Glutamatergic neuron (in vitro differentiated cells): ENCODE data around the gene C19orf33. TPM values are rescaled to one million over a fixed set of nuclear protein-coding genes. Genes with fewer than 3 reads are reported as not detected.

Experiments
- DNase-seq: peaks from one replicate; pipeline ENCODE4 v3.0.0; 2022
- H3K27ac Mint-ChIP-seq: one replicate; pipeline ENCODE4 v1.8.0; 2020; ENCODE audit warnings: mild to moderate bottlenecking, mixed read lengths, inconsistent platforms; ENCODE audit not compliant: unreplicated experiment
- H3K27me3 Mint-ChIP-seq: one replicate; pipeline ENCODE4 v1.8.0; 2020; ENCODE audit warnings: mild to moderate bottlenecking, moderate library complexity, mixed read lengths, inconsistent platforms; ENCODE audit not compliant: unreplicated experiment
- H3K36me3 Mint-ChIP-seq: one replicate; pipeline ENCODE4 v1.8.0; 2020; ENCODE audit warnings: mild to moderate bottlenecking, mixed read lengths, inconsistent platforms; ENCODE audit not compliant: unreplicated experiment
- H3K4me1 Mint-ChIP-seq: one replicate; pipeline ENCODE4 v1.8.0; 2020; ENCODE audit warnings: mild to moderate bottlenecking, low read depth, mixed read lengths, inconsistent platforms; ENCODE audit not compliant: unreplicated experiment
- H3K4me3 Mint-ChIP-seq: one replicate; pipeline ENCODE4 v1.8.0; 2020; ENCODE audit warnings: mild to moderate bottlenecking, mixed read lengths, inconsistent platforms; ENCODE audit not compliant: unreplicated experiment
- H3K9me3 Mint-ChIP-seq: one replicate; pipeline ENCODE4 v1.8.0; 2020; ENCODE audit warnings: mild to moderate bottlenecking, moderate library complexity, mixed read lengths, inconsistent platforms; ENCODE audit not compliant: unreplicated experiment
- CTCF ChIP-seq: fragments of 200-600 bp; sonication (generic); IDR thresholded peaks from one replicate; pipeline ENCODE4 v1.5.0; 2021; ENCODE audit not compliant: partially characterized antibody, unreplicated experiment
- total RNA-seq: library from RNA; stranded (reverse); fragmentation: NEBNext Ultra II Directional; extraction: Animal tissue kit (Norgen Biotek cat#: 25700); gene quantifications from one replicate; pipeline ENCODE4 v1.2.1, GENCODE V29; 2021; ENCODE audit not compliant: unreplicated experiment

C19orf33 gene
- total RNA-seq, 1 donor from 2014 or later = 1.1 TPM

DNA sequence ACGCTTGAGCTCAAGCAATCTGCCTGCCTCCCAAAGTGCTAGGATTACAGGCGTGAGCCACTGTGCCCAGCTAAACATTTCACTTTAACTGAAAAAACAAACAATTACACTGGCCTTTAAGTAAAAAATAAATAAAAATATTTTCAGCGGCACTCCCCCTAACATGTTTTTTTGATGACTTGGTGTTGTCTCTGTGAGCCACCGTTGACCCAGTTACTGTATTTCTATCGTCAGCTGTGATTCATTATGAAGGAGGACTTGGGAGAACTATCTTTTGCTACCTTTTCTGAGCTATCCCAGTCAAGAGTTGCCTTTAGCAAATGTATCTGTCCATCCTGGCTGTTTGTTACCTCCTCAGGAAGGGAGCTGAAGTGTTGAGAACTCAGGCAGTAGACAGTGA is 18.5 kb upstream of the C19orf33 start:
- Mint-ChIP-seq H3K27me3 (peaks cover 2% of the 10 kb centered on the region), H3K9me3 (no peaks in the 10 kb centered on the region), H3K27ac (no peak overlapping the region), H3K4me3 (no peak overlapping the region), H3K36me3 (no peaks in the 10 kb centered on the region), H3K4me1 (peaks cover 14% of the 10 kb centered on the region)
- TF ChIP-seq CTCF = no peak
- DNase-seq = no peak

- no peaks in the 10 kb centered on the region for H3K9me3 Mint-ChIP-seq
- H3K27me3 Mint-ChIP-seq = peaks cover 2% of the 10 kb centered on the region
- peaks cover 21% of the 10 kb centered on the region for H3K4me1 Mint-ChIP-seq
- DNase-seq = no peak
- H3K36me3 Mint-ChIP-seq = no peaks in the 10 kb centered on the region
- no peak for TF ChIP-seq CTCF
- no peak overlapping the region for H3K4me3 Mint-ChIP-seq
- H3K27ac Mint-ChIP-seq = no peak overlapping the region
Observed at GRCh38 chr19:38287604-38288003, 16.4 kb upstream of the C19orf33 start.

DNA sequence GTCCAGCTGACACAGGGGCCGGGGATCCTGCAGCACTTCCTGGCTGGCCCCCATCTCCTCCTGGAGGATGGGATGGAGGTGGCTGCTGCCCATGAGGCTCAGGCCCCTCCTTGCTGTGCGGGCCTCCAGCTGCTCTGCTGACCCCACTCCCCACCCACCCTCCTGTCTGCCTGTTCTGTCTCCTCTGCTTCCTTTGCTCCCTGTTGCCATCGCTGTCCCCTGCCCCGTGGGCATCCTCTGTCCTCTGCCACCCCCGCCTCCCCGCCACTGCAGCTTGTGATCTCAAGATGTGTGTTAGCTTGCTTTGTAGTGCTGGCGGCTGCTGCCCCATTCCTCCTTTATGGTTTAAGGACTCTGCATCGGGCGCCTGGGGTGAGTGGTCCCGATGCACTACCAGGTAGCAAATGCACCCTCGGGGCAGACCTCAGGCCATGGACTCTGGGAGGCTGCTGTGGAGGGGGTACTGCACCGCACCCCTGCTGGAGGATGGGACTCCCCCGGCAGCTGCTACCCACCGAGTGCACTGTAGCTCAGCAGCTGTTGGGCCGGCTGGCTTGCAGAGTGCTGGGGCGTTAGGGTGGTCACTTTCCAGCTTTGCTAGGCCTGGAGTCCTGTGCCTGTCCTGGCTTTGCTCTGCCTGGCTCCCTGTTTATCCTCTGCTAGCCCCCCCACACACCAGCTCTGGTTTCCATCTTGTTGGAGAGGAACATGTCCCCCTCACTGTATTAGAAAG is 15.8 kb upstream of the C19orf33 start:
- Mint-ChIP-seq H3K27ac (no peak overlapping the region), H3K4me1 (peaks cover 27% of the 10 kb centered on the region), H3K36me3 (no peaks in the 10 kb centered on the region), H3K4me3 (no peak overlapping the region), H3K27me3 (peaks cover 2% of the 10 kb centered on the region), H3K9me3 (peaks cover 2% of the 10 kb centered on the region)
- no peak for DNase-seq
- no peak for TF ChIP-seq CTCF

DNA sequence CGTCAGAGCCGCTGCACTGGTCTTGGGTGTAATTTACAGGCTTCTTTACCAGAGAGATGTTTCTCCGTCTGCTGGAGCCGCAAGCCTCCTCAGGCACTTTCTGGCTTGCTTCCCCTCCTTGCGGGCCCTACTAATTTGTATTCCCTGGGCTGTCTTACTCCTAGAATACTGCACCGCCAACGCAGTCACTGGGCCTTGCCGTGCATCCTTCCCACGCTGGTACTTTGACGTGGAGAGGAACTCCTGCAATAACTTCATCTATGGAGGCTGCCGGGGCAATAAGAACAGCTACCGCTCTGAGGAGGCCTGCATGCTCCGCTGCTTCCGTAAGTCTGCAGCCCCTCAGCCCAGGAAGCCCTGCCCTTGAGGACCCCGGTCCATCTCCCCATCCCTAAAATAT is 14.1 kb upstream of the C19orf33 start:
- no peaks in the 10 kb centered on the region for H3K36me3 Mint-ChIP-seq

More for the DNA sequence above, 14.1 kb upstream of the C19orf33 start:
- DNase-seq = no peak
- no peak for TF ChIP-seq CTCF
- H3K9me3 Mint-ChIP-seq = peaks cover 2% of the 10 kb centered on the region
- no peak overlapping the region for H3K27ac Mint-ChIP-seq
- H3K4me1 Mint-ChIP-seq = peaks cover 27% of the 10 kb centered on the region
- H3K27me3 Mint-ChIP-seq = peaks cover 2% of the 10 kb centered on the region
- H3K4me3 Mint-ChIP-seq = no peak overlapping the region
